GM19395 (cell line): ENCODE data around the gene BIVM.
"Not testable (repeated sequence)": the region's sequence is repeated elsewhere in the genome, so short reads cannot be mapped to it uniquely, and the experiment has no call there.

Experiments
- ATAC-seq: cut with Tn5 transposase; IDR thresholded peaks from one replicate; pipeline ENCODE4 v1.9.1; 2021; ENCODE audit warnings: mild to moderate bottlenecking, moderate library complexity; ENCODE audit not compliant: unreplicated experiment

The BIVM gene

GRCh38 chr13:102798581-102799425 lies at the start of gene BIVM, which contains the start of gene POGLUT2:
BIVM (plus strand) TSS chr13:102799119; CDS start chr13:102807268, 8,149 bp downstream.
POGLUT2 (minus strand) TSS chr13:102798976; CDS start chr13:102798670, 306 bp downstream.
- ATAC-seq, result peak; percentile 83

DNA sequence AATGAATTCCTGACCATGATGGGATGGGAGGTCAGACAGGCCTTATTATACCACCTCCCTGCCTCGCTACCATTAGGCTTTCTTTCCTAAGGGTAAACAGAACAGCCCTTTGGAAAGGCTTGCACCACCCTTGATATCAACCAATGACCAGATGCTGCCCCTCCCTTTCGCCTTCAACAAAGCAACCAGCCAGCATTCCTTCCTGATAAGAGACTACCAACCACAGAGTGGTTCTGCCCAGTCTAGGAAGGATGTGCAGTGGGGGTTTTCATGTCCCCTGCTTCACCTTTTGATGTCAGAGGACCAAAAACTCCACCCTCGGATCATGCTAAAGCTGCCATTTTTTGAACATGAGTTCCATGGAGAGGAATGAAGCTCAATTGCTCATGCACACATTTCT lies 47.0 kb upstream of the BIVM start:
- no peak for ATAC-seq

- no peak for ATAC-seq
These were observed 41.9 kb upstream of the BIVM start for GRCh38 chr13:102757006-102757405.

DNA sequence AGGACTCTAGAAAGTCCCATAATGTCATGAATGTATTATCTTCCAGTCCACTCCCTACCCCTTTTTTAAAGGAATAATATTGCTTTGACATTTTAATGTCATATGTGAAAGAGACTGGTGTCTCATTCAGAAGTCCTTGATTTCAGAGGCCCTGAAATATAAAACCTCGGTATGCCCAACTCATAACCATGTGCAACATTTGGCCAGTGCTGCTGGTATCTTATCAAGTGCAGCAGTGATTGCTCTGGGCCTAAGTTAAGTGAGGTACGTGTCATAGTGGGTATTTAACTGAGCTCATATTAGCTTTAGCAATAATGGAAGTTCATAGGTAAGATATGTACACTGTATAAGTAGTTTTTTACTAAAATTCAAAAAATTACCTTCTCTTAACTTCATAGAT lies 40.1 kb upstream of the BIVM start:
- no peak for ATAC-seq

- ATAC-seq, result no peak
These were observed 37.8 kb upstream of the BIVM start for GRCh38 chr13:102761071-102761470.

DNA sequence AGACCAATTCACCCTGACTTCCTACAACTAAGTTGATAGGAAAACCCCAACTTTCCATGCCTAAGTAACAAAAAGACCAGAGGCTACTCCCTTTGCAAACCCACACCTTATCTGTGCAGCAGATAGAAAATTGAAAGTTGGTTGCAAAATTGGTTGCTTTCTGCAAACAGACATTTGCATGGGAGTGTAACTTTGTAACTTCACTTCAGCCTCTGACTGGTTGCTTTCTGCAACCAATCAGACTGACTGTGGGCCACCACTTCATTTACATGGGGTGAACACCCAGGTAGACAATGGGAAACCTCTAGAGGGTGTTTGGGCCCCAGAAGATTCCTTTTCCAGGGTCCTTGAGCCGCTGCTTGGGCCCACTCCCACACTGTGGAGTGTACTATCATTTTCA lies 35.2 kb upstream of the BIVM start:
- no peak for ATAC-seq

- ATAC-seq, result no peak
These were observed 30.0 kb upstream of the BIVM start for GRCh38 chr13:102768909-102769308.

GRCh38 chr13:102769679-102770078 lies 29.2 kb upstream of the BIVM start:
- ATAC-seq, result no peak

- no peak for ATAC-seq
These were observed 28.5 kb upstream of the BIVM start for GRCh38 chr13:102770435-102770834.

GRCh38 chr13:102771298-102772041 lies 27.4 kb upstream of the BIVM start:
- ATAC-seq, result no peak

DNA sequence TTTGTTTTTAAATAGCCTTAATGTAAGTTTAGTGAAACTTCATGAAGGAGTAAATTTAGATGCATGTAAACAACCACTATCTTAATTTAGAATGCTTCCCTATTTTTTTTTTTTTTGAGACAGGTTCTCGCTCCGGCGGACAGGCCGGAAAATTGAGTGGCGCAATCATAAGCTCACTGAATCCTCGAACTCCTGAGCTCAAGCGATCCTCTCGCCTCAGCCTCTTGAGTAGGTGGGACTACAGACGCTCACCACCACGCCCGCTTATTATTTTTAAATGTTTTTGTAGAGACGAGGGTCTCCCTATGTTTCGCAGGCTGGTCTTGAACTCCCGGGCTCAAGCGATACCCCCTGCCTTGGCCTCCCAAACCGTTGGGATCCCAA lies 26.9 kb upstream of the BIVM start:
- no peak for ATAC-seq

DNA sequence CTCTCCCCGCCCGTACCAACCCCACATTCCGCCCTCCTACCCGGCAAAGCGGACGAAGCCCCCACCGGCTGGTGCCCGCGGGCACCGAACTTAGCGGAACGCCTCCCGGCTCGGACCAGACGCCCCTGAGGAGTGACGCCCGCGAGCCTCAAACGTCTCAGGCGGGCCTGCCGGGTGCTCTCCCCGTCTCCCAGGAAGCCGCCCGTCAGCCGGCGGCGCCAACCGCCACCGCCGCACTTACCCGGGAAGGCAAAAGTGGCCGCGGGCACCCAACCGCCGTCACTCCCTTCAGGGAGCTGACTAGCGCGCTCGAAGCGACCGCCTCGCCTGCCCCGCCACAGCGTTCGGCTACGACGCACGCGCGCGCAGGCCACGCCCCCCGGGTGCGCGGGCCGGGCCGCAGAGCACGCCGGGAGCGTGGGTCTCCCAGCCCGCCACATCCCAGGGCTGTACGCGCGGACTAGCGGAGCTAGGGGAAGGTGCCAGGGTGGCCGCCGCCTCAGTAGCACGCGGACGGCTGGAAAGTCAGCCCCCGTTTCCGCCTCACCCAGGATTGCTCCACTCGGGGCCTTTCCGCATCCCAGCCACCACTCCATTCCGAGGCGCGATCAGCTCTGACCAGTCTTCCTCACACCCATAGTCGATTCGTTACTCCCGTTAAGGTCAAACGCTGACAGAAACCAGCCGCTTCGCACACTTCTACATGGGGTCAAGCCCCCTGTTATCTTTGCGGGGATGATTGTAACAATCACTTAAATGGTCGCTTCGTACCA lies 25.3 kb upstream of the BIVM start, which contains the start of gene TEX30:
TSS of gene TEX30 (minus strand) at position 346 of the 773 bp plus-strand sequence. CDS start 3,760 bp downstream, outside the sequence.
- peak; percentile 87 for ATAC-seq

DNA sequence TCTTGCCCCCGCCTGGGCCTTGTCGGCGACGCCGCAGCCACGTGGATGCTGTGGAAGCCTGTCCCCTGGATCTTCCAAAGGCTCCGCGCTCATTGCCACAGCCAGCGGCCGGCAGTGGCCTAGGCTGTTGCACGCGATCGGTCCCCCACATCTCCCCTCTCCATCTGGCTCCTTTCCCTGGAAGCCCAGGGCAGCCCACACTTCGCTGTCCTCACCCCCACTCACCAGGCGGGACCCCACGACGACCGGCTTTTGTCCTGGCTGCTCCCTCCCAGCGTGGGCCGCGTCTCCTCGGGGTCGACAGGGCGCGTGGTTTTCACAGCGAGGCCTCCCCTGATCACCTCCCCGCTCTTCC lies 24.7 kb upstream of the BIVM start:
- no peak for ATAC-seq

- ATAC-seq, result no peak
These were observed 24.1 kb upstream of the BIVM start for GRCh38 chr13:102774591-102775520.

DNA sequence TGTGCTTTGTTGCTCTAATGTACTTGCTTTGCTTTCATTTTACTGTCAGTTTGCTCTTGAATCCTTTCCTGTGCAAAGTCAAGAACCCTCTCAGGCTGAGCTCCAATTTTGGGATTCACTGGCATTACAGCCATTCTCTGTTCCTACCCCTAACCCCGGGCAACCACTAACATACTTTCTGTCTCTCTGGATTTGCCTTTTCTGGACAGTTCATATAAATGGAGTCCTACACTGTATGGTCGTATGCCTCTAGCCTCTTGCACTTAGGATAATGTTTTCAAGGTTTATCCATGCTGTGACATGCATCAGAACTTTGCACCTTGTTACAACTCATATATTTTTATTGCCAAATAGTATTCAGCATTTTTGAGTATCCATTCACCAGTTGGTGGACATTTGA lies 22.6 kb upstream of the BIVM start:
- no peak for ATAC-seq

DNA sequence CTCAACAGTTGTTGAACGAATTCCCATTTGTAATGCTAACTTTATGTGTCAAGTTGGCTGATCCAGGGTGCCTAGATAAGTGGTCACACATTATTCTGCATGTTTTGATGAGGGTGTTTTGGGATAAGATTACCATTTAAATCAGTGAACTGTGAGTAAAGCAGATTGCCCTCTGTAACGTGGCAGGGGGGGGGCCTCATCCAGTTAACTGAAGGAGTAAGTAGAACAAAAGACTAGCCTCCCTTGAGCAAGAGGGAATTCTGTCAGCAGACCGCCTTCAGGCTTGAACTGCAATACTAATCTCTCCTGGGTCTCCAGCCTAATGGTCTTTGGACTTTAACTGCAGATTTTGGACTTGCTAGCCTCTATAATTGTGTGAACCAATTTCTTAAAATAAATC lies 21.2 kb upstream of the BIVM start:
- no peak for ATAC-seq

DNA sequence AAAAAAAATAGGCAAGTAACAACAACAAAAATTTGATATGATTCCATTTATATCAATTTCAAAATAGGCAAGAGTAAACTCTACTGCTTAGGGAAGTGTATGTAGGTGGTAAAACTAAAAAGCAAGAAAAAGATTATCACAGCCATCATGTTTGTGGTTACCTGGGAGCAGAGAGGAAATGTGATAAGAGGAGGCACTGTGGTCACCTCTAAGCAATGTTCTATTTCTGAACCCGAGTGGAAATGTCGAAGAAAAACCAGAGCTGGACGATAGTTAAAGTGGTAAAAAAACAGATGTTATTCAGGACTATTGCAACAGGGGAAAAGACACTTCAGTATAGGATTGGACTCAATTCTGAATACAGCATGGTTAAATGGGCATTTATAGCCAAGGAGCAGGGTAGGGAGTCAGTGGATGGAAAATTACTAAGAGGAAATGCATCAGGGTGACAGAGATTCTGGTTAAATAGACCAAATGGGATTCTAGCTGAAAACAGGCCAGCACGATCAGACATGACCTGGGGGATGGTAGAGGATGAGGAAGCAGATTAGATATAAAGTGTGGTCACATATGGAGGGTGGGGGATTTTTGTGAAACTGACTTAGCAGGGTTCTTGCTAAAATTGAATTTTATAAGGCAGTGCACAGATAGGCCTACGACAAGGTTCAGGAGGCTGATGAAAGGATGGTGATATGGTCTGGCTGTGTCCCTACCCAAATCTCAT lies 19.3 kb upstream of the BIVM start:
- ATAC-seq, result no peak

GRCh38 chr13:102780656-102781055 lies 18.3 kb upstream of the BIVM start:
- ATAC-seq, result not testable (repeated sequence)

- ATAC-seq, result no peak
These were observed 17.3 kb upstream of the BIVM start for GRCh38 chr13:102781591-102781990.

DNA sequence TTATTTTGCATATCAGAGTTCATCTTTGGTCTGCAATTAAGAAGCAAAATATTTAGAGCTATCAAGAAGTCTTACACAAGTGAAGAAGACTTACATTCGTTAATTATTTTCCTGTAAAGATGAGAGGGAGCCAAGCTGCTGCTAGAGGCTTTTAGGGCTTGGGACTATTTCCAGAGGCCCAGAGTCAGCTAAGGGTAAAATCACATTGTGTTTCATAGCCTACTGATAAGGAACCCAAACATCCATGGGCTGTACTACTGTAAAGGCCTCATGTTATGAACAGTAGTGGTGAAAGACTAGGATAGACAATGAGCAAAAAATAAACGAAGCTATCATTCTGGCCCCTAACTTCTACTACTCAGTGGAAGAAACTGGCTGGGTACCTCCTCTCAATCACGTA lies 14.4 kb upstream of the BIVM start:
- no peak for ATAC-seq
